ENCODE data around the gene HTT. TPM values are rescaled to one million over a fixed set of nuclear protein-coding genes. Genes with fewer than 3 reads are reported as not detected.

HTT gene
- total RNA-seq, 2 experiments from 2014 or later = 56.9 to 62.6 TPM

- intact Hi-C loops (cut with DNase I, micrococcal nuclease) = no loop called here
- ATAC-seq (ENCODE audit: poor library complexity) = no peak
- H3K4me1 Mint-ChIP-seq (ENCODE audit: low read depth) = peaks cover 11% of the 10 kb centered on the region
- H3K27ac Mint-ChIP-seq = no peak overlapping the region
- DNase-seq = no peak
- peaks cover 81% of the 10 kb centered on the region for H3K36me3 Mint-ChIP-seq (ENCODE audit: low read depth)
- no peak overlapping the region for H3K27ac ChIP-seq (ENCODE audit: low read depth in 1 of 2, low read length in 2 of 2)
- H3K9me3 Mint-ChIP-seq = no peaks in the 10 kb centered on the region
- H3K27me3 ChIP-seq (ENCODE audit: control insufficient read depth in 1 of 2, insufficient read depth in 2 of 2, low read length in 2 of 2) = no peaks in the 10 kb centered on the region
- ChIA-PET CTCF (no interaction called here), POLR2A (no interaction called here)
- H3K4me3 ChIP-seq (ENCODE audit: low read length) = no peak overlapping the region
- H3K36me3 ChIP-seq (ENCODE audit: insufficient read depth, low read length) = peaks cover 76% of the 10 kb centered on the region
- no peak overlapping the region for H3K4me3 Mint-ChIP-seq
- H3K4me1 ChIP-seq (ENCODE audit: insufficient read depth, low read length) = peaks cover 2% of the 10 kb centered on the region
- TF ChIP-seq, protein P1, sequence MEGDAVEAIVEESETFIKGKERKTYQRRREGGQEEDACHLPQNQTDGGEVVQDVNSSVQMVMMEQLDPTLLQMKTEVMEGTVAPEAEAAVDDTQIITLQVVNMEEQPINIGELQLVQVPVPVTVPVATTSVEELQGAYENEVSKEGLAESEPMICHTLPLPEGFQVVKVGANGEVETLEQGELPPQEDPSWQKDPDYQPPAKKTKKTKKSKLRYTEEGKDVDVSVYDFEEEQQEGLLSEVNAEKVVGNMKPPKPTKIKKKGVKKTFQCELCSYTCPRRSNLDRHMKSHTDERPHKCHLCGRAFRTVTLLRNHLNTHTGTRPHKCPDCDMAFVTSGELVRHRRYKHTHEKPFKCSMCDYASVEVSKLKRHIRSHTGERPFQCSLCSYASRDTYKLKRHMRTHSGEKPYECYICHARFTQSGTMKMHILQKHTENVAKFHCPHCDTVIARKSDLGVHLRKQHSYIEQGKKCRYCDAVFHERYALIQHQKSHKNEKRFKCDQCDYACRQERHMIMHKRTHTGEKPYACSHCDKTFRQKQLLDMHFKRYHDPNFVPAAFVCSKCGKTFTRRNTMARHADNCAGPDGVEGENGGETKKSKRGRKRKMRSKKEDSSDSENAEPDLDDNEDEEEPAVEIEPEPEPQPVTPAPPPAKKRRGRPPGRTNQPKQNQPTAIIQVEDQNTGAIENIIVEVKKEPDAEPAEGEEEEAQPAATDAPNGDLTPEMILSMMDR (IDR thresholded peaks at IDR 0.05) = no peak
- no peaks in the 10 kb centered on the region for H3K27me3 Mint-ChIP-seq
- H3K9me3 ChIP-seq (ENCODE audit: control insufficient read depth in 1 of 2, insufficient read depth in 1 of 2, low read length in 2 of 2) = no peaks in the 10 kb centered on the region
These were observed 52.6 kb downstream of the HTT start for GRCh38 chr4:3127112-3127511.

- H3K27me3 Mint-ChIP-seq = no peaks in the 10 kb centered on the region
- no peaks in the 10 kb centered on the region for H3K4me1 ChIP-seq (ENCODE audit: insufficient read depth, low read length)
- no peaks in the 10 kb centered on the region for H3K27me3 ChIP-seq (ENCODE audit: control insufficient read depth in 1 of 2, insufficient read depth in 2 of 2, low read length in 2 of 2)
- H3K27ac Mint-ChIP-seq = no peak overlapping the region
- TF ChIP-seq, protein P1 (IDR thresholded peaks at IDR 0.05) = no peak
- H3K4me3 ChIP-seq (ENCODE audit: low read length) = no peak overlapping the region
- DNase-seq (no peak), ATAC-seq (ENCODE audit: poor library complexity) (no peak)
- POLR2A ChIA-PET = no interaction called here
- no peaks in the 10 kb centered on the region for H3K9me3 ChIP-seq (ENCODE audit: control insufficient read depth in 1 of 2, insufficient read depth in 1 of 2, low read length in 2 of 2)
- H3K4me3 Mint-ChIP-seq = no peak overlapping the region
- H3K4me1 Mint-ChIP-seq (ENCODE audit: low read depth) = peaks cover 2% of the 10 kb centered on the region
- CTCF ChIA-PET = no interaction called here
- H3K9me3 Mint-ChIP-seq = no peaks in the 10 kb centered on the region
- H3K36me3 ChIP-seq (ENCODE audit: insufficient read depth, low read length) = peaks cover 77% of the 10 kb centered on the region
- H3K36me3 Mint-ChIP-seq (ENCODE audit: low read depth) = peaks cover 83% of the 10 kb centered on the region
- intact Hi-C loops (cut with DNase I, micrococcal nuclease) = no loop called here
- H3K27ac ChIP-seq (ENCODE audit: low read depth in 1 of 2, low read length in 2 of 2) = no peak overlapping the region
These were observed 53.6 kb downstream of the HTT start for GRCh38 chr4:3128058-3128457.

- Histone ChIP-seq H3K27me3 (ENCODE audit: control insufficient read depth in 1 of 2, insufficient read depth in 2 of 2, low read length in 2 of 2) (no peaks in the 10 kb centered on the region), H3K36me3 (ENCODE audit: insufficient read depth, low read length) (peaks cover 83% of the 10 kb centered on the region), H3K27ac (ENCODE audit: low read depth in 1 of 2, low read length in 2 of 2) (no peak overlapping the region), H3K9me3 (ENCODE audit: control insufficient read depth in 1 of 2, insufficient read depth in 1 of 2, low read length in 2 of 2) (no peaks in the 10 kb centered on the region), H3K4me3 (ENCODE audit: low read length) (no peak overlapping the region), H3K4me1 (ENCODE audit: insufficient read depth, low read length) (no peaks in the 10 kb centered on the region)
- Mint-ChIP-seq H3K36me3 (ENCODE audit: low read depth) (peaks cover 85% of the 10 kb centered on the region), H3K27me3 (no peaks in the 10 kb centered on the region), H3K4me3 (no peak overlapping the region), H3K9me3 (no peaks in the 10 kb centered on the region), H3K27ac (no peak overlapping the region), H3K4me1 (ENCODE audit: low read depth) (no peaks in the 10 kb centered on the region)
- POLR2A ChIA-PET = no interaction called here
- CTCF ChIA-PET = no interaction called here
- intact Hi-C loops (cut with DNase I, micrococcal nuclease) = no loop called here
- ATAC-seq (ENCODE audit: poor library complexity) (no peak), DNase-seq (no peak)
- TF ChIP-seq, protein P1 (IDR thresholded peaks at IDR 0.05) = no peak
These were observed 54.5 kb downstream of the HTT start for GRCh38 chr4:3128976-3129375.
